Panc1 (cell line): ENCODE measurements around the gene RBKS. TPM values are rescaled to one million over a fixed set of nuclear protein-coding genes. Genes with fewer than 3 reads are reported as not detected.

Experiments
- ATAC-seq: fragments of 200-7000 bp; cut with Tn5 transposase; 2 replicates; pipeline ENCODE4 v1.9.1; 2020; ENCODE audit warnings: mild to moderate bottlenecking, moderate library complexity
- BruUV-seq: library from RNA; stranded (reverse); fragments of 400-500 nt; replicated peaks from 2 replicates; lab custom pipeline; 2021; lab: Mats Ljungman, UMichigan
- CTCF ChIA-PET: fragments of 300-600 bp; sonication (Branson Sonifier 250); formaldehyde crosslinking; loops from one replicate; lab custom pipeline; 2022; ENCODE audit warnings: antibody characterized with exemption; lab: Charles Lee
- POLR2A ChIA-PET: fragments of 300-600 bp; sonication (Branson Sonifier 250); formaldehyde crosslinking; loops from one replicate; lab custom pipeline; 2022; ENCODE audit warnings: antibody characterized with exemption; lab: Charles Lee
- DNase-seq: peaks from one replicate; pipeline ENCODE4 v3.0.0-alpha.2; 2010; ENCODE audit warnings: low read depth, low spot score
- H3K27ac ChIP-seq: 2 replicates; pipeline ENCODE4 v1.5.1; 2011; ENCODE audit warnings: mild to moderate bottlenecking, low read length, inconsistent platforms
- H3K27me3 ChIP-seq: fragments of 200-500 bp; sonication (Bioruptor generic); 2 replicates; pipeline ENCODE4 v1.6.0; 2014; ENCODE audit warnings: low read length, inconsistent platforms; ENCODE audit not compliant: control insufficient read depth, insufficient read depth
- H3K36me3 ChIP-seq: fragments of 200-500 bp; sonication (Bioruptor generic); 2 replicates; pipeline ENCODE4 v1.5.1; 2014; ENCODE audit warnings: inconsistent platforms, mild to moderate bottlenecking, low read length, moderate library complexity; ENCODE audit not compliant: control insufficient read depth, insufficient read depth
- H3K4me1 ChIP-seq: 2 replicates; pipeline ENCODE4 v1.5.1; 2011; ENCODE audit warnings: inconsistent platforms, mild to moderate bottlenecking, low read length, moderate library complexity; ENCODE audit not compliant: control insufficient read depth, insufficient read depth
- H3K4me3 ChIP-seq, 2 experiments: 2 replicates each; pipeline ENCODE4 v1.5.1; 2011 to 2012; ENCODE audit warnings: low read depth in 2 of 2, low read length in 2 of 2, mild to moderate bottlenecking in 2 of 2, inconsistent platforms in 1 of 2, moderate library complexity in 1 of 2
- H3K9me3 ChIP-seq: fragments of 200-500 bp; sonication (Bioruptor generic); 2 replicates; pipeline ENCODE4 v1.5.1; 2014; ENCODE audit warnings: low read depth, mild to moderate bottlenecking, inconsistent platforms, low read length, moderate library complexity; ENCODE audit not compliant: control insufficient read depth, insufficient read depth
- CTCF ChIP-seq: fragments of 450-650 bp; IDR thresholded peaks from 2 replicates; pipeline ENCODE4 v1.5.1; 2017; ENCODE audit warnings: mild to moderate bottlenecking
- POLR2AphosphoS5 ChIP-seq: IDR thresholded peaks from 2 replicates; pipeline ENCODE4 v1.6.1; 2012; ENCODE audit warnings: mild to moderate bottlenecking, low read depth, low read length, moderate library complexity
- REST ChIP-seq, 2 experiments: IDR thresholded peaks; 2 replicates each; pipeline ENCODE4 v1.6.1; 2011 to 2012; ENCODE audit warnings: low read depth in 2 of 2, control low read depth in 1 of 2, low read length in 1 of 2, mild to moderate bottlenecking in 1 of 2, moderate library complexity in 1 of 2; ENCODE audit not compliant: insufficient read depth in 1 of 2
- SIN3A ChIP-seq: IDR thresholded peaks from 2 replicates; pipeline ENCODE4 v1.6.1; 2012; ENCODE audit warnings: low read depth, mild to moderate bottlenecking, low read length, moderate library complexity, borderline replicate concordance; ENCODE audit not compliant: insufficient read depth
- TCF7L2 ChIP-seq: IDR thresholded peaks from 2 replicates; pipeline ENCODE4 v1.6.1; 2011; ENCODE audit warnings: mild to moderate bottlenecking, low read depth, low read length, inconsistent platforms
- in situ Hi-C: cut with HindIII; loops from 2 replicates; pipeline ENCODE4 v1.10.0; 2016; ENCODE audit warnings: low sequenced_read_pairs, low pct_unique_long_range_greater_than_20kb
- intact Hi-C: fragments of 100-400 bp; cut with micrococcal nuclease; formaldehyde crosslinking; loops from one replicate; pipeline ENCODE4 v1.10.0; 2022; ENCODE audit not compliant: unreplicated experiment
- total RNA-seq: library from RNA; stranded (reverse); gene quantifications from one replicate; pipeline ENCODE4 v1.2.1, GENCODE V29; 2021; ENCODE audit not compliant: unreplicated experiment

RBKS gene
- total RNA-seq, 1 experiment from 2014 or later: 2.2 TPM

- DNase-seq (no peak), ATAC-seq (no peak)
- in situ Hi-C loops (no loop called here), intact Hi-C loops (no loop called here)
- Histone ChIP-seq H3K36me3 (no peaks in the 10 kb centered on the region), H3K4me1 (no peaks in the 10 kb centered on the region), H3K27ac (no peak overlapping the region), H3K9me3 (no peaks in the 10 kb centered on the region), H3K27me3 (no peaks in the 10 kb centered on the region), H3K4me3 (no peak overlapping the region)
- TF ChIP-seq CTCF: no peak
- TF ChIP-seq REST (IDR thresholded peaks at IDR 0.05; ENCODE audit: insufficient read depth in 1 of 2, low read depth in 2 of 2, low read length in 1 of 2): no peak
- TF ChIP-seq TCF7L2: no peak
- TF ChIP-seq SIN3A: no peak
- no peak for TF ChIP-seq POLR2AphosphoS5
- CTCF ChIA-PET: no interaction called here
- POLR2A ChIA-PET: no interaction called here
- BruUV-seq: no TSS peak
Measured at GRCh38 chr2:27808418-27808817, 81.8 kb downstream of the RBKS start.

GRCh38 chr2:27807476-27807875, 82.7 kb downstream of the RBKS start:
- peak; percentile 74; the same call in 1 of the 2 replicates for ATAC-seq

More at GRCh38 chr2:27807476-27807875, 82.7 kb downstream of the RBKS start:
- TF ChIP-seq POLR2AphosphoS5: no peak
- peak; percentile 77 for TF ChIP-seq CTCF
- intact Hi-C loops: no loop called here
- Histone ChIP-seq H3K9me3 (no peaks in the 10 kb centered on the region), H3K27ac (no peak overlapping the region), H3K4me3 (no peak overlapping the region), H3K4me1 (no peaks in the 10 kb centered on the region), H3K36me3 (no peaks in the 10 kb centered on the region), H3K27me3 (no peaks in the 10 kb centered on the region)
- ChIA-PET CTCF (interaction anchor here (0.7 kb wide), 1 partner anchor 571 kb away, joined by 3 read pairs; no protein-coding TSS in a partner anchor), POLR2A (no interaction called here)
- BruUV-seq: no TSS peak
- in situ Hi-C loops: no loop called here
- no peak for DNase-seq
